Lower lobe of right lung (tissue), 2 donors: ENCODE measurements around the gene GDAP2. TPM values are rescaled to one million over a fixed set of nuclear protein-coding genes. Genes with fewer than 3 reads are reported as not detected.

Experiments used
- ATAC-seq, 2 donors: fragments of 200-7000 bp; cut with Tn5 transposase; one replicate each; pipeline ENCODE4 v1.9.1; 2020 to 2022; ENCODE audit warnings: mild to moderate bottlenecking in 2 of 2, moderate library complexity in 2 of 2
- DNase-seq: peaks from one replicate; pipeline ENCODE4 v3.0.0-alpha.2; 2020
- H3K27ac ChIP-seq: fragments of 200-600 bp; one replicate; pipeline ENCODE4 v1.8.0; 2022
- H3K27me3 ChIP-seq: fragments of 200-600 bp; one replicate; pipeline ENCODE4 v1.8.0; 2022; ENCODE audit warnings: low read depth
- H3K36me3 ChIP-seq: fragments of 200-600 bp; one replicate; pipeline ENCODE4 v1.8.0; 2022; ENCODE audit warnings: mild to moderate bottlenecking
- H3K4me1 ChIP-seq: fragments of 200-600 bp; one replicate; pipeline ENCODE4 v1.8.0; 2022
- H3K4me3 ChIP-seq: fragments of 200-600 bp; one replicate; pipeline ENCODE4 v1.8.0; 2022; ENCODE audit warnings: mild to moderate bottlenecking
- H3K9me3 ChIP-seq: fragments of 200-600 bp; one replicate; pipeline ENCODE4 v1.8.0; 2022
- CTCF ChIP-seq: fragments of 200-600 bp; IDR thresholded peaks from one replicate; pipeline ENCODE4 v1.8.0; 2022; ENCODE audit warnings: antibody characterized with exemption, mild to moderate bottlenecking
- intact Hi-C: fragments of 100-400 bp; cut with DNase I; formaldehyde crosslinking; loops from one replicate; pipeline ENCODE4 v1.11.0; 2022
- total RNA-seq: library from RNA; stranded (reverse); fragmentation: NEBNext Ultra II Directional; extraction: Animal tissue kit (Norgen Biotek cat#: 25700); gene quantifications from one replicate; pipeline ENCODE4 v1.2.1, GENCODE V29; 2021
- donor health status: DM: no; HTN: yes; CAD: no; lungs with severe emphysema.

The GDAP2 gene
- total RNA-seq, 1 donor from 2014 or later, result 34.1 TPM

- Histone ChIP-seq H3K27ac (no peak overlapping the region), H3K4me3 (no peak overlapping the region), H3K27me3 (no peaks in the 10 kb centered on the region), H3K4me1 (no peaks in the 10 kb centered on the region), H3K36me3 (peaks cover 9% of the 10 kb centered on the region), H3K9me3 (no peaks in the 10 kb centered on the region)
- DNase-seq, result no peak
- intact Hi-C loops, result no loop called here
- TF ChIP-seq CTCF, result no peak
- ATAC-seq, result no peak
Observed at GRCh38 chr1:117967477-117967876, 38.1 kb upstream of the GDAP2 start.

DNA sequence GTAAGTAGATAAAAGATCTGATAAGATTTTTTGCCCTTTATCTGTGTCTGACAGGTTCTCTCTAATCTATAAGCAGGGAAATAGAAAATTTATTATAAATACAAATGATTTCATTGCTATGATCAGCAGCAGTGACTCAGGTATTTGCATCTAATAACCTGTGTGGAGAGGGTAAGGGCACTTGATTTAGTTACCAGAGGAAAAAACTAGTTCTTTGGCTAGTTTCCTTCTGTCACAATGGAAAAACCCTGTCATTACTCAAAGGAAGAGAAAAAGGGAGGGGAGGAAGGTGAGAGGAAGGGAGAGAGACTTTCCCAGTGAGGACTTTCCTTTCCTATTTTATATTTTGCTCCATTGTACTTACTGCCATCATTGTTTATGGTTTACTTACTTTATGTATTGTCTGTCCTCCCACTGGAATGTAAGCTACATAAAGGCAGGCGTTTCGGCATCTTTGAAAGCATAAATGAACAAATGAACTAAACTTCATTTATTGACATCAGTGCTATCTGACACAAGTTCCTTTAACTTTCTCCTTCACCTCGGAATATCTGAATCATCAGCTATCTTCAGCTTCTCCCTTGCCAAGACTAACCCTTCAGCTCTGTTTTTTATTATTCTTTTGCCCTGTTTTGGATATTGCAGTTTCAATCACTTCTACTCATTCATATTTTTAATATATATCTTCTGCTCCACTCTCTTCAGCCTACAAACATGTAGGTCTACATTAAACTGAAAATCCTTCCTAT, 35.0 kb upstream of the GDAP2 start:
- H3K27me3 ChIP-seq, result no peaks in the 10 kb centered on the region
- no peaks in the 10 kb centered on the region for H3K4me1 ChIP-seq
- H3K9me3 ChIP-seq, result no peaks in the 10 kb centered on the region
- no peak for TF ChIP-seq CTCF
- no peak overlapping the region for H3K27ac ChIP-seq
- intact Hi-C loops, result no loop called here
- H3K4me3 ChIP-seq, result no peak overlapping the region
- peaks cover 29% of the 10 kb centered on the region for H3K36me3 ChIP-seq
- DNase-seq (no peak), ATAC-seq (no peak)

DNA sequence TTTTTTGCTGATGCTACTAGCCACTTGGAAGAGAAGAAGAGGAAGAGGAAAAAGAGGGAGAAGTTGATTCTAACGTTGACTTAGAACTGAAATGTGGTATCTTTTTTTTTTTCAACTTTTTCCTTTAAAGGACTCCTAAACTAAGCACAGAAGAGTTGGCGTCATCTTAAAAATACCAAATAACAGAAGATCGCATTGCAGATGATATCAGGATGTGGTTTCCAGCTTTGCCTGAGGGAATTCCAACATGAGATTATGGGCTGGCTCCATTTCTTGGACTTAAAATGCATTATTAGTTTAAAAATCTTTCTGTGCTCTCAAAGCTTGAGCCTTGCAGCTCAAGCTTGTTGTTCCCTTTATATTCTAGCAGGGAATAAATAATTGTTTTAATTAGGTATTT, 29.9 kb upstream of the GDAP2 start:
- intact Hi-C loops, result no loop called here
- DNase-seq (no peak), ATAC-seq (no peak)
- Histone ChIP-seq H3K27ac (no peak overlapping the region), H3K4me3 (no peak overlapping the region), H3K27me3 (no peaks in the 10 kb centered on the region), H3K4me1 (no peaks in the 10 kb centered on the region), H3K9me3 (no peaks in the 10 kb centered on the region), H3K36me3 (peaks cover 80% of the 10 kb centered on the region)
- no peak for TF ChIP-seq CTCF

DNA sequence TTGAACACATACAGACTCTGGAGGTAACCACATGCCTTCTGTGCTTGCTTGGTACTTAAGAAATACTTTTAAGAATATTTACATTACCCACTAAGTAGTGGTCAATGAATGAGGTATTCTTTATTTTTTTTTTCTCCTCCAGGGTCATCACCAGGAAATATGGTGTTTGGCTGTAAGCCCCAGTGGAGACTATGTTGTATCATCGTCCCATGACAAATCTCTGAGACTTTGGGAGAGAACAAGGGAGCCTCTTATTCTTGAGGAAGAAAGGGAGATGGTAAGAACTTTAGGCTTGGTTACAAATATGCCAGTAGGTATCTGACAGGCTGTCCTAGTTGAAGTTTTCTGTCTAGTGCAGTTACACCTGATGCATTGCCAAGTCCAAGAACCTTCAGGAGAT, 23.0 kb upstream of the GDAP2 start:
- H3K4me1 ChIP-seq, result no peaks in the 10 kb centered on the region
- H3K4me3 ChIP-seq, result no peak overlapping the region
- no peak for TF ChIP-seq CTCF
- H3K27me3 ChIP-seq, result no peaks in the 10 kb centered on the region
- ATAC-seq (no peak), DNase-seq (no peak)
- intact Hi-C loops, result no loop called here
- H3K27ac ChIP-seq, result no peak overlapping the region
- H3K9me3 ChIP-seq, result no peaks in the 10 kb centered on the region
- H3K36me3 ChIP-seq, result peaks cover 100% of the 10 kb centered on the region

DNA sequence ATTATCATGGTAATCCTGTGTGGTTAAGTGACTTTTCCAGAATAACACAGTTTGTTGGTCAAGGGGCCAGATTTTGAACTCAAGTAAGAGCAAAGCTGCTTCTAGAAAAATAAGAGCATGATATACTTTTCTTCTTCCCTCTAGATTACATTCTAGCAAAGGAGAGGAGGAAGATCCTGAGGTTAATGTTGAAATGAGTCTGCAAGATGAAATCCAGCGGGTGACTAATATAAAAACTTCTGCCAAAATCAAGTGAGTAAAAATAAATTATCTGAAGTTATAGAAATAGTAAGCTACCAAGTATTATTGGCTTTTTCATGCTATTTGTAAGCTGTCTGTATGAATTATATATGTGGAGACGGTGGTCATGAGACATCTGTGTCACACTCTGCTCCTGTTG, 12.9 kb upstream of the GDAP2 start:
- TF ChIP-seq CTCF, result no peak
- H3K27ac ChIP-seq, result no peak overlapping the region
- intact Hi-C loops, result no loop called here
- ATAC-seq (no peak), DNase-seq (no peak)
- no peaks in the 10 kb centered on the region for H3K27me3 ChIP-seq
- no peaks in the 10 kb centered on the region for H3K4me1 ChIP-seq
- H3K4me3 ChIP-seq, result no peak overlapping the region
- peaks cover 100% of the 10 kb centered on the region for H3K36me3 ChIP-seq
- H3K9me3 ChIP-seq, result no peaks in the 10 kb centered on the region
